Loucy (cell line): ENCODE results near the gene CHD6.

Source experiments
- EZH2phosphoT487 ChIP-seq: fragments of 200-600 bp; IDR thresholded peaks from 2 replicates; pipeline ENCODE4 v1.6.1; 2018; ENCODE audit warnings: antibody characterized with exemption, mild to moderate bottlenecking, moderate library complexity, borderline replicate concordance
- TF ChIP-seq, protein P1 (sequence below): fragments of 200-600 bp; sonication (generic); conservative IDR thresholded peaks from 2 replicates; pipeline ENCODE4 v1.5.1; 2014; ENCODE audit warnings: mild to moderate bottlenecking, antibody characterized with exemption, low read length

DNA sequence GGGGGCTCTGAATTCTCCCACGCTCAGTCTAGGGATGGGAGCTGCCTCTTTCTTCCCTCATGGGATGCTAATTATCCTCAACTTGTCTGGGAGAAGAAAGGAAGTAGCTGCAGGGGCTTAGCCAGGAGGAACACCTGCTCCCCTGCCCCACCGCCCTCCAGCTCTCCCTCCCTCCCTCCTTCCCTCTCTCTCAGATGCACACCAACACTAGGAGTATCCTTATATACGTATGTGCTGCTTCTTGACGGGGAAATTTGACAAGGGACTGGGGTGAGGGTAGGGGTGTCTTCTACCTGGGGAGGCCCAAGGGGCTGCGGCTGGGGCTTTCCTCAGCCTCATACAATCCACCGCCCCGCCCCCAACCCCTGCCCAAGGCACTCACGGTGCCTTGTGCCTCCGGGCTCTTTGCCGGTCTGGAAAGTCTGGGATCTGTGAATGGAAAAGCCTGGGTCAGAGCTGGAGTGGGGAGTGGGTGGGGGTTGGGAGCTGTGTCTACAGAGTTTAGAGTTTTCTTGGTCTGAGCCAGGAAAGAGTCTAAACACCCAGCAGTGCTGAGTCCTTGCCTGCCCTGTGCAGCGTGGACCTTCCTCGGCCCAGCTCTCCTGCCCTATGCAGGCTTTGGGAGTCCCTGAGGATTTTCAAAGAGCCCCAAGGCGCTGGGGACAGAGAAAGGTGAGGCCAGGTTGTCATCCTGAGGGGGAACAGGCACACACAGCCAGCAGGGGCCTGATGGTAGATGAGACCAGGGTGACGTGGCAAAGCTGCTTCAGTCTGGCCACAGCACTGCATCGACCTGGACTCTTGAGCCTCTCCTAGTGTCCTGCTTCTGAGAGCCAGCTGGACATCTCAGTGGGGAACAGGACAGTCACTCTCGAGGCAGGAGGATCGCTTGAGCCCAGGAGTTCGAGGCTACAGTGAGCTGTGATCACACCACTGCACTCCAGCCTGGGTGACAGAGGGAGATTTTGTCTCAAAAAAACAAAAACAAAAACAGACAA, 222.2 kb downstream of the CHD6 start:
- TF ChIP-seq, protein P1, sequence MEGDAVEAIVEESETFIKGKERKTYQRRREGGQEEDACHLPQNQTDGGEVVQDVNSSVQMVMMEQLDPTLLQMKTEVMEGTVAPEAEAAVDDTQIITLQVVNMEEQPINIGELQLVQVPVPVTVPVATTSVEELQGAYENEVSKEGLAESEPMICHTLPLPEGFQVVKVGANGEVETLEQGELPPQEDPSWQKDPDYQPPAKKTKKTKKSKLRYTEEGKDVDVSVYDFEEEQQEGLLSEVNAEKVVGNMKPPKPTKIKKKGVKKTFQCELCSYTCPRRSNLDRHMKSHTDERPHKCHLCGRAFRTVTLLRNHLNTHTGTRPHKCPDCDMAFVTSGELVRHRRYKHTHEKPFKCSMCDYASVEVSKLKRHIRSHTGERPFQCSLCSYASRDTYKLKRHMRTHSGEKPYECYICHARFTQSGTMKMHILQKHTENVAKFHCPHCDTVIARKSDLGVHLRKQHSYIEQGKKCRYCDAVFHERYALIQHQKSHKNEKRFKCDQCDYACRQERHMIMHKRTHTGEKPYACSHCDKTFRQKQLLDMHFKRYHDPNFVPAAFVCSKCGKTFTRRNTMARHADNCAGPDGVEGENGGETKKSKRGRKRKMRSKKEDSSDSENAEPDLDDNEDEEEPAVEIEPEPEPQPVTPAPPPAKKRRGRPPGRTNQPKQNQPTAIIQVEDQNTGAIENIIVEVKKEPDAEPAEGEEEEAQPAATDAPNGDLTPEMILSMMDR = no peak
- no peak for TF ChIP-seq EZH2phosphoT487
